WTC11 (cell line): ENCODE results near the gene CPN1.

Experiments used
- ATF2 ChIP-seq: sonication (generic); formaldehyde crosslinking; IDR thresholded peaks from 2 replicates; pipeline ENCODE4 v1.8.1; 2022; ENCODE audit warnings: low read depth, missing genetic modification reagents, borderline replicate concordance
- ATF3 ChIP-seq: sonication (generic); formaldehyde crosslinking; conservative IDR thresholded peaks from 2 replicates; pipeline ENCODE4 v1.8.1; 2022; ENCODE audit warnings: mild to moderate bottlenecking, missing genetic modification reagents
- CTCF ChIP-seq: fragments of 200-600 bp; IDR thresholded peaks from 2 replicates; pipeline ENCODE4 v1.8.0; 2022; ENCODE audit warnings: antibody characterized with exemption
- E2F1 ChIP-seq: sonication (generic); formaldehyde crosslinking; IDR thresholded peaks from 2 replicates; pipeline ENCODE4 v1.8.0; 2022; ENCODE audit warnings: mild to moderate bottlenecking, missing genetic modification reagents
- ETV6 ChIP-seq: sonication (generic); formaldehyde crosslinking; IDR thresholded peaks from 2 replicates; pipeline ENCODE4 v1.8.1; 2022; ENCODE audit warnings: mild to moderate bottlenecking, missing genetic modification reagents
- JUN ChIP-seq: sonication (generic); formaldehyde crosslinking; IDR thresholded peaks from 2 replicates; pipeline ENCODE4 v1.8.0; 2023; ENCODE audit warnings: mild to moderate bottlenecking, missing genetic modification reagents
- NFE2L1 ChIP-seq: sonication (generic); formaldehyde crosslinking; IDR thresholded peaks from 2 replicates; pipeline ENCODE4 v1.8.1; 2023; ENCODE audit warnings: missing genetic modification reagents
- NR1H2 ChIP-seq: sonication (generic); formaldehyde crosslinking; IDR thresholded peaks from 2 replicates; pipeline ENCODE4 v1.9.0; 2021; ENCODE audit warnings: mild to moderate bottlenecking, moderate library complexity, missing genetic modification reagents
- USF2 ChIP-seq: sonication (generic); formaldehyde crosslinking; IDR thresholded peaks from 2 replicates; pipeline ENCODE4 v1.8.1; 2023; ENCODE audit warnings: mild to moderate bottlenecking, missing genetic modification reagents, moderate library complexity
- ZNF423 ChIP-seq: fragments of 250-450 bp; sonication (Bioruptor Pico); IDR thresholded peaks from 2 replicates; pipeline ENCODE4 v2.1.2; 2022; ENCODE audit warnings: mild to moderate bottlenecking, moderate library complexity
- ZNF532 ChIP-seq: fragments of 250-450 bp; sonication (Bioruptor Pico); IDR thresholded peaks from 2 replicates; pipeline ENCODE4 v1.9.0; 2021; ENCODE audit warnings: mild to moderate bottlenecking, borderline replicate concordance
- ZNF671 ChIP-seq: fragments of 250-450 bp; sonication (Bioruptor Pico); IDR thresholded peaks from 2 replicates; pipeline ENCODE4 v1.8.0; 2021; ENCODE audit warnings: mild to moderate bottlenecking

GRCh38 chr10:100053686-100054460, 27.8 kb downstream of the CPN1 start:
- TF ChIP-seq ATF2 (CRISPR knock-in tag): no peak
- TF ChIP-seq CTCF: no peak
- no peak for TF ChIP-seq ZNF671 (CRISPR knock-in tag)
- TF ChIP-seq E2F1 (CRISPR knock-in tag): no peak
- TF ChIP-seq USF2 (CRISPR knock-in tag): no peak
- no peak for TF ChIP-seq ZNF423
- TF ChIP-seq NFE2L1: no peak
- TF ChIP-seq JUN (CRISPR knock-in tag): no peak
- no peak for TF ChIP-seq ZNF532 (CRISPR knock-in tag)
- TF ChIP-seq ATF3 (CRISPR knock-in tag): no peak
- TF ChIP-seq ETV6: no peak
- no peak for TF ChIP-seq NR1H2
